B cell (primary cell): ENCODE data around the gene FAHD1. TPM values are rescaled to one million over a fixed set of nuclear protein-coding genes. Genes with fewer than 3 reads are reported as not detected.
"Not testable (repeated sequence)": the region's sequence is repeated elsewhere in the genome, so short reads cannot be mapped to it uniquely, and the experiment has no call there.

ENCODE experiments used
- ATAC-seq: fragments of 200-7000 bp; cut with Tn5 transposase; one replicate; pipeline ENCODE4 v1.10.0; 2021; ENCODE audit warnings: low read depth, mild to moderate bottlenecking, moderate number of reproducible peaks, moderate library complexity
- CTCF ChIA-PET: fragments of 350-600 bp; sonication (Branson Sonifier 250); formaldehyde crosslinking; loops from one replicate; lab custom pipeline; 2021; ENCODE audit warnings: antibody characterized with exemption, inconsistent platforms; lab: Charles Lee
- POLR2A ChIA-PET: fragments of 350-600 bp; sonication (Branson Sonifier 250); formaldehyde crosslinking; loops from one replicate; lab custom pipeline; 2021; ENCODE audit warnings: antibody characterized with exemption; lab: Charles Lee
- DNase-seq: peaks from one replicate; pipeline ENCODE4 v3.0.0; 2013
- H2AFZ ChIP-seq: 2 replicates; pipeline ENCODE4 v1.6.1; 2012; ENCODE audit warnings: mild to moderate bottlenecking, low read depth, low read length; ENCODE audit not compliant: insufficient read depth, poor library complexity, severe bottlenecking
- H3K27ac ChIP-seq, 2 donors: 1 replicate in 1 of 2; 2 replicates in 1 of 2; pipeline ENCODE4 v1.5.1; 2012 to 2013; ENCODE audit warnings: low read length in 2 of 2, mild to moderate bottlenecking in 2 of 2, moderate library complexity in 1 of 2
- H3K27me3 ChIP-seq, 4 experiments: fragments of 200-600 bp in 1 of 4; sonication (generic) in 1 of 4; replicated peaks in 1 of 4; 1 replicate in 2 of 4; 2 replicates in 2 of 4; pipeline versions ENCODE4 v1.6.1 to v1.7.0; 2013 to 2016; ENCODE audit warnings: low read length in 3 of 4, mild to moderate bottlenecking in 2 of 4, mixed read lengths in 1 of 4, moderate library complexity in 1 of 4; ENCODE audit not compliant: insufficient read depth in 4 of 4, control insufficient read depth in 3 of 4; ENCODE audit errors: control extremely low read depth in 1 of 4
- H3K36me3 ChIP-seq, 2 experiments: replicated peaks in 1 of 2; 1 replicate in 1 of 2; 2 replicates in 1 of 2; pipeline versions ENCODE4 v1.6.1 to v1.7.1; 2013; ENCODE audit warnings: low read length in 1 of 2; ENCODE audit not compliant: insufficient read depth in 2 of 2, control insufficient read depth in 1 of 2; ENCODE audit errors: control extremely low read depth in 1 of 2, extremely low read depth in 1 of 2
- H3K4me1 ChIP-seq, 2 donors: fragments of 200-600 bp in 1 of 2; sonication (generic) in 1 of 2; 1 replicate in 1 of 2; 2 replicates in 1 of 2; pipeline versions ENCODE4 v1.5.1 to v1.6.1; 2013 to 2017; ENCODE audit warnings: low read length in 2 of 2; ENCODE audit not compliant: control insufficient read depth in 2 of 2, insufficient read depth in 2 of 2
- H3K4me2 ChIP-seq: replicated peaks from 2 replicates; pipeline ENCODE3; 2012; ENCODE audit warnings: mild to moderate bottlenecking, low read depth, low read length; ENCODE audit not compliant: poor library complexity, severe bottlenecking
- H3K4me3 ChIP-seq, 5 experiments: fragments of 200-600 bp in 1 of 5; sonication (generic) in 1 of 5; 1 replicate in 3 of 5; 2 replicates in 2 of 5; pipeline versions ENCODE4 v1.5.1 to v1.7.0; 2011 to 2016; ENCODE audit warnings: low read length in 4 of 5, mild to moderate bottlenecking in 4 of 5, low read depth in 2 of 5, control low read depth in 1 of 5, moderate library complexity in 1 of 5; ENCODE audit not compliant: insufficient read depth in 1 of 5; ENCODE audit errors: control extremely low read depth in 1 of 5, extremely low read depth in 1 of 5
- H3K79me2 ChIP-seq: fragments of 200-600 bp; sonication (generic); one replicate; pipeline ENCODE4 v1.6.0; 2016; ENCODE audit warnings: low read length; ENCODE audit not compliant: control insufficient read depth, insufficient read depth
- H3K9ac ChIP-seq: fragments of 200-600 bp; sonication (generic); 2 replicates; pipeline ENCODE4 v1.6.1; 2017; ENCODE audit warnings: mild to moderate bottlenecking, low read length, moderate library complexity
- H3K9me3 ChIP-seq, 3 donors: one replicate each; pipeline versions ENCODE4 v1.6.1 to v1.7.1; 2013; ENCODE audit warnings: low read length in 2 of 3; ENCODE audit not compliant: control insufficient read depth in 2 of 3, insufficient read depth in 1 of 3; ENCODE audit errors: control extremely low read depth in 1 of 3
- H4K20me1 ChIP-seq: 2 replicates; pipeline ENCODE4 v1.6.0; 2012; ENCODE audit warnings: mild to moderate bottlenecking, low read length; ENCODE audit not compliant: insufficient read depth, control insufficient read depth, poor library complexity, severe bottlenecking
- H3K27ac Mint-ChIP-seq: one replicate; pipeline ENCODE4 v1.8.0; 2021; ENCODE audit warnings: mixed read lengths
- H3K27me3 Mint-ChIP-seq: one replicate; pipeline ENCODE4 v1.8.0; 2021; ENCODE audit warnings: mixed read lengths
- H3K4me1 Mint-ChIP-seq: one replicate; pipeline ENCODE4 v1.8.0; 2021; ENCODE audit warnings: mixed read lengths
- H3K4me3 Mint-ChIP-seq: one replicate; pipeline ENCODE4 v1.8.0; 2021; ENCODE audit warnings: mixed read lengths
- H3K9me3 Mint-ChIP-seq: one replicate; pipeline ENCODE4 v1.8.0; 2022; ENCODE audit warnings: mixed read lengths; ENCODE audit not compliant: insufficient read depth
- CTCF ChIP-seq: fragments of 200-600 bp; IDR thresholded peaks from one replicate; pipeline ENCODE4 v1.8.0; 2022; ENCODE audit warnings: antibody characterized with exemption, mild to moderate bottlenecking
- EZH2 ChIP-seq: IDR thresholded peaks from 2 replicates; pipeline ENCODE4 v1.6.1; 2012; ENCODE audit warnings: borderline replicate concordance, low read depth, mild to moderate bottlenecking, moderate library complexity, low read length; ENCODE audit not compliant: insufficient read depth, poor library complexity, severe bottlenecking
- WGBS: methylation state at CpG from one replicate; pipeline ENCODE4 v1.1.5; 2013; ENCODE audit warnings: missing lambda C conversion rate; ENCODE audit not compliant: insufficient coverage; 5-methylcytosine and 5-hydroxymethylcytosine counted together
- intact Hi-C: fragments of 100-400 bp; cut with micrococcal nuclease; formaldehyde crosslinking; loops from one replicate; pipeline ENCODE4 v1.10.0; 2022
- polyA plus RNA-seq: library from polyadenylated mRNA; depleted of rRNA; stranded (reverse); fragments of >200 nt; gene quantifications from 2 replicates; pipeline ENCODE4 v1.2.3, GENCODE V29; 2012
- total RNA-seq, 2 donors: library from RNA; stranded (reverse); fragments of 120-200 nt in 1 of 2; gene quantifications; 1 replicate in 1 of 2; 2 replicates in 1 of 2; pipeline versions ENCODE4 v1.2.3 to v1.2.4, GENCODE V29; 2013 to 2022

Gene FAHD1
- total and polyA plus RNA-seq, 2 donors (not counting 1 experiment from before 2014, with no cell fraction given), result 11.0 to 14.5 TPM

DNA sequence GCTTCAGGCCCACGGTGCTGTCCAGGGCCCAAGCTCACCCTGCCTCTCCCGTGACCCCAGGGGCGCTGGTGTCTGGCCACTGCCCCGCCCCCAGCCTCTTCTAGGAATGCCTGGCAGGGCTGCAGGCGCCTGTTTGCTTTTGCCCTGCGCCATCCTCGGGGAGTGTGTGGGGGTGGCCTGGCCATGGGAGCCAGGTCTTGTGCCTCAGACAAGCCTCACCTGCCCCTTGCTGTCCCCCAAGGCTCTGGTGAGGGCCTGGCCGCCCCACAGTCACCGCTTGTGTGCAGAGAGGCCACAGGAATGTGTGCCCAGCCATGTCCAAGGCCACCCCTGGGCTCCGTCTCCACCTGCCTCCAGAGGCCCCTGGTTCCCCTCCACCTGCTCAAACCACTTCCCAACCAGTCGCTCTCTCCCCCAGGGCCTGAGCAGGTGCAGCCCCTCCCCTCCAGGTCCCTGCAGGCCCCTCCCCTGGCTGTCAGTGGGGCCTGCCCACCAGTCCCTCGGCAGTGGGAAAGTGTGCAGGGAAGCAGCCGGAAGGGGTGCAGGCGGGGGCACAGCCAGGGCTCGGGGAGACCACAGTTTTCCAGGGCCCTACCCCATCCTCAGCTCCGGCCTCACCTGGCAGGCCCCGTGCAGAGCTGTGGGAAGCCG is 32.7 kb upstream of the FAHD1 start:
- no peak overlapping the region for H3K27ac Mint-ChIP-seq
- CTCF ChIA-PET, result no interaction called here
- Histone ChIP-seq H2AFZ (no peak overlapping the region), H3K9ac (no peak overlapping the region), H4K20me1 (no peaks in the 10 kb centered on the region), H3K4me2 (no peak overlapping the region), H3K27me3 (no peaks in the 10 kb centered on the region), H3K4me1 (no peaks in the 10 kb centered on the region), H3K4me3 (no peak overlapping the region), H3K9me3 (peaks cover 0 to 24% (median 7%) of the 10 kb centered on the region in 3 donors), H3K79me2 (peaks cover 8% of the 10 kb centered on the region), H3K27ac (no peak overlapping the region), H3K36me3 (peaks cover 0 to 4% of the 10 kb centered on the region in 2 experiments)
- ATAC-seq (no peak), DNase-seq (no peak)
- H3K27me3 Mint-ChIP-seq, result no peaks in the 10 kb centered on the region
- intact Hi-C loops, result no loop called here
- no peak overlapping the region for H3K4me3 Mint-ChIP-seq
- 88% methylated on average over 18 of the region's 18 CpGs for WGBS
- TF ChIP-seq CTCF, result no peak
- TF ChIP-seq EZH2, result no peak
- peaks cover 4% of the 10 kb centered on the region for H3K9me3 Mint-ChIP-seq
- POLR2A ChIA-PET, result no interaction called here
- H3K4me1 Mint-ChIP-seq, result no peaks in the 10 kb centered on the region

DNA sequence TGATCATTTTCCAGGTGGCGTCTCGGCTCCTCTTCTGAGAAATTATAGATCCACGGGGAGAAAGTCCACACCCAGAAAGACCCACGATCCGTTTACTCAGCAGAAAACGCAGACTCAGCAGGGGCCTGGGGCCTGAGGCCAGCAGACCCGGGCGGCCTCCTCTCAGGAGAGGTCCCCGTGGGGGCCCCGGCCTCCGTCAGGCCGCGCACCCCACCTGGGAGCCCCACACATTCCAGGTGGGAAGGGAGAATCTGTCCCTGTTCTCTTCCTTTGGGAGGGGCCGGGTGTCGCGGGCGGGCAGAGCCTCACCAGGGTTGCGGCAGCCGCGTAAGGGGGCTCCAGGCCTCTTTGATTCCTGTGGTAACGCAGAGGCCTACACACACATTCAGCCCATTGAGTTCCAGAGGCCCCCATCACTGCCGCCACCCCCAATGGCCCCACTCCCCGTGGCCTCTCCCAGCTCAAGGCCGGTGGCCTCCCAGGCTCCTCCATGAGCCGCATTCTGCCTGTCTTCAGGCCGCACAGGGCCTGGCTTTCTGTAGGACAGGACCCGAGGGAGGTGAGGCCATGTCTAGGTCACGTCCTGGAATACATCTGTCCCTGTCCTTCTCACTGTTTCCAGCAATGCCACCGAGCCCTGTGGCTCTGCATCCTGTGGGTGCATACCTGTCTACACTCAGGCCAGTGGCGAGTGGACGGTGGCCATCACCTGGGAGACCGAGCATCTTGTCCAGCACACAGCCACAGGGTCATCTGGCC is 31.9 kb upstream of the FAHD1 start:
- Mint-ChIP-seq H3K4me3 (no peak overlapping the region), H3K4me1 (no peaks in the 10 kb centered on the region), H3K9me3 (peaks cover 4% of the 10 kb centered on the region), H3K27ac (no peak overlapping the region), H3K27me3 (no peaks in the 10 kb centered on the region)
- Histone ChIP-seq H3K9ac (no peak overlapping the region), H3K36me3 (no peaks in the 10 kb centered on the region), H3K27ac (no peak overlapping the region), H3K79me2 (peaks cover under 1% of the 10 kb centered on the region), H4K20me1 (no peaks in the 10 kb centered on the region), H3K4me2 (no peak overlapping the region), H3K4me3 (no peak overlapping the region), H3K9me3 (peaks cover 0 to 31% (median 10%) of the 10 kb centered on the region in 3 donors), H3K4me1 (no peaks in the 10 kb centered on the region), H3K27me3 (no peaks in the 10 kb centered on the region), H2AFZ (no peak overlapping the region)
- intact Hi-C loops, result no loop called here
- ATAC-seq (no peak), DNase-seq (no peak)
- POLR2A ChIA-PET, result no interaction called here
- TF ChIP-seq CTCF, result no peak
- no peak for TF ChIP-seq EZH2
- CTCF ChIA-PET, result no interaction called here
- WGBS, result 96% methylated on average over 27 of the region's 32 CpGs

DNA sequence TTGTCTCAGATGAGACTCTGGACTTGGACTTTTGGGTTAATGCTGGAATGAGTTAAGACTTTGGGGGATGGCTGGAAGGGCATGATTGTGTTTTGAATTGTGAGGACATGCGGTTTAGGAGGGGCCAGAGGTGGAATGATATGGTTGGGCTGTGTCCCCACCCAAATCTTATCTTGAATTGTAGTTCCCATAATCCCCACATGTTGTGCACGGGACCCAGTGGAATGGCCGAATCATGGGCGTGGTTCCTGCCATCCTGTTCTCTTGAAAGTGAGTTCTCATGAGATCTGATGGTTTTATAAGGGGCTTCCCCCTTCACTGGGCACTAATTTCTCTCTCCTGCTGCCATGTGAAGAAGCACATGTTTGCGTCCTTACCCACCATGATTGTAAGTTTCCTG is 27.7 kb upstream of the FAHD1 start:
- intact Hi-C loops, H3K4me3 ChIP-seq, H3K27me3 ChIP-seq, H4K20me1 ChIP-seq, H3K79me2 ChIP-seq, H3K4me1 ChIP-seq, ATAC-seq, H3K9me3 Mint-ChIP-seq, H3K36me3 ChIP-seq, H3K27ac Mint-ChIP-seq, H3K4me3 Mint-ChIP-seq, H2AFZ ChIP-seq, CTCF ChIA-PET, H3K27ac ChIP-seq, POLR2A ChIA-PET, H3K4me2 ChIP-seq, H3K9ac ChIP-seq, H3K27me3 Mint-ChIP-seq, H3K4me1 Mint-ChIP-seq, DNase-seq: not testable (repeated sequence)
- peaks cover 0 to 35% (median 10%) of the 10 kb centered on the region in 3 donors for H3K9me3 ChIP-seq
- 100% methylated on average over 1 of the region's 5 CpGs for WGBS
